ENCODE results near the gene CCDC160. TPM values are rescaled to one million over a fixed set of nuclear protein-coding genes. Genes with fewer than 3 reads are reported as not detected.

Gene CCDC160
- total RNA-seq, 3 donors from 2014 or later (not counting 1 experiment from before 2014, with no cell fraction given), result not detected

DNA sequence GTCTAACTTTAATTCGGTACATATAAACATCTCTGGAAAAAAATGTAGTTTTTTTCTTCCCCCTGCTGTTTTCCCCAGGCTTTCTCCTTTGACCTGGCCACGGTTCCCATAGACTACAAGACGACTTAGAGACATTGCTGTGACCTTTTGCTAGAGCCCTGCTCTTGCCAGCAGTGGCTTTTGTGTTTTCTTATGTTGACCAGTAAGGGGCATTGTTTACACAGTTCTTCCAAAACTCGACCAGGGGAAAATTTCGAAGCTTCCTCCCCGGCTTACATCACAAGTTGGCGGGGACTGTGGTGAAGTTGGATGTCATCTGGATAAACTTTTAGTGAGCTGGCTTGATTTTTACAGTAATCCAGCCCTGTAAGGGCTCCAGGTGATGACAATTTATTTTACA lies 9.3 kb downstream of the CCDC160 start:
- Histone ChIP-seq H3K36me3 (ENCODE audit: control insufficient read depth, insufficient read depth, low read length) (no peaks in the 10 kb centered on the region), H3K9me3 (ENCODE audit: control insufficient read depth, insufficient read depth, low read length) (no peaks in the 10 kb centered on the region), H3K27ac (ENCODE audit: low read length) (no peak overlapping the region), H3K27me3 (ENCODE audit: control insufficient read depth, insufficient read depth, low read length) (no peaks in the 10 kb centered on the region), H3K4me1 (ENCODE audit: control insufficient read depth, insufficient read depth, low read length) (no peaks in the 10 kb centered on the region), H3K4me3 (ENCODE audit: low read length) (no peak overlapping the region)
- intact Hi-C loops (cut with micrococcal nuclease), result no loop called here
- H3K27ac Mint-ChIP-seq, result no peak overlapping the region
- TF ChIP-seq, protein P1, sequence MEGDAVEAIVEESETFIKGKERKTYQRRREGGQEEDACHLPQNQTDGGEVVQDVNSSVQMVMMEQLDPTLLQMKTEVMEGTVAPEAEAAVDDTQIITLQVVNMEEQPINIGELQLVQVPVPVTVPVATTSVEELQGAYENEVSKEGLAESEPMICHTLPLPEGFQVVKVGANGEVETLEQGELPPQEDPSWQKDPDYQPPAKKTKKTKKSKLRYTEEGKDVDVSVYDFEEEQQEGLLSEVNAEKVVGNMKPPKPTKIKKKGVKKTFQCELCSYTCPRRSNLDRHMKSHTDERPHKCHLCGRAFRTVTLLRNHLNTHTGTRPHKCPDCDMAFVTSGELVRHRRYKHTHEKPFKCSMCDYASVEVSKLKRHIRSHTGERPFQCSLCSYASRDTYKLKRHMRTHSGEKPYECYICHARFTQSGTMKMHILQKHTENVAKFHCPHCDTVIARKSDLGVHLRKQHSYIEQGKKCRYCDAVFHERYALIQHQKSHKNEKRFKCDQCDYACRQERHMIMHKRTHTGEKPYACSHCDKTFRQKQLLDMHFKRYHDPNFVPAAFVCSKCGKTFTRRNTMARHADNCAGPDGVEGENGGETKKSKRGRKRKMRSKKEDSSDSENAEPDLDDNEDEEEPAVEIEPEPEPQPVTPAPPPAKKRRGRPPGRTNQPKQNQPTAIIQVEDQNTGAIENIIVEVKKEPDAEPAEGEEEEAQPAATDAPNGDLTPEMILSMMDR (IDR thresholded peaks at IDR 0.05), result no peak
- no peak for ATAC-seq
- H3K9me3 Mint-ChIP-seq, result no peaks in the 10 kb centered on the region
- no peaks in the 10 kb centered on the region for H3K4me1 Mint-ChIP-seq
- H3K36me3 Mint-ChIP-seq, result no peaks in the 10 kb centered on the region
- WGBS (ENCODE audit: insufficient coverage), result 46% methylated on average over 7 of the region's 7 CpGs
- H3K27me3 Mint-ChIP-seq (ENCODE audit: low read depth in 2 of 2), result peaks cover 0 to 39% of the 10 kb centered on the region in 2 donors
- DNase-seq, result no peak
- H3K4me3 Mint-ChIP-seq, result no peak overlapping the region

DNA sequence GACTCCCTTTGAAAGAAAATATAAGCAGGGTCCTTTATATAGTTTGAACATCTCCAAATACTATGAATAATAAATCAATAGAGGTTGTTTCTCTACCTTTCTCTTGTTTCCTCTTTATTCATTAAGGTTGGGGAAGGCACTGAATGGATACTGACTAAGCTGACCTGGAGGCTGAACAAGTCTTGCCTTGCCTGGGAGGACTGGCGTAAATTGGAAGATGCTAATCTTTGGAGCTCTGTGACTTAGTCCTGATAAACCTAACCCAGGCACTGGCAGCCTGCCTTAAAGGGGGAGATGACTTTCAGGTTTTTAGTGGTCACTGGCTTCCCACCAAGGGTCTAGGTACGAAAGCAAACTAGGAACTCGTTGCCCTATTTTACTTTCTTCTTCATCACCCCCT lies 10.5 kb downstream of the CCDC160 start:
- no peaks in the 10 kb centered on the region for H3K36me3 Mint-ChIP-seq
- peaks cover 0 to 42% of the 10 kb centered on the region in 2 donors for H3K27me3 Mint-ChIP-seq (ENCODE audit: low read depth in 2 of 2)
- H3K4me3 Mint-ChIP-seq, result no peak overlapping the region
- H3K27ac Mint-ChIP-seq, result no peak overlapping the region
- H3K4me3 ChIP-seq (ENCODE audit: low read length), result no peak overlapping the region
- TF ChIP-seq, protein P1 (IDR thresholded peaks at IDR 0.05), result no peak
- WGBS (ENCODE audit: insufficient coverage), result 62% methylated on average over 3 of the region's 3 CpGs
- H3K9me3 Mint-ChIP-seq, result no peaks in the 10 kb centered on the region
- H3K4me1 Mint-ChIP-seq, result no peaks in the 10 kb centered on the region
- no peaks in the 10 kb centered on the region for H3K27me3 ChIP-seq (ENCODE audit: control insufficient read depth, insufficient read depth, low read length)
- H3K36me3 ChIP-seq (ENCODE audit: control insufficient read depth, insufficient read depth, low read length), result no peaks in the 10 kb centered on the region
- H3K4me1 ChIP-seq (ENCODE audit: control insufficient read depth, insufficient read depth, low read length), result no peaks in the 10 kb centered on the region
- ATAC-seq (no peak), DNase-seq (no peak)
- H3K27ac ChIP-seq (ENCODE audit: low read length), result no peak overlapping the region
- H3K9me3 ChIP-seq (ENCODE audit: control insufficient read depth, insufficient read depth, low read length), result no peaks in the 10 kb centered on the region
- intact Hi-C loops (cut with micrococcal nuclease), result no loop called here

DNA sequence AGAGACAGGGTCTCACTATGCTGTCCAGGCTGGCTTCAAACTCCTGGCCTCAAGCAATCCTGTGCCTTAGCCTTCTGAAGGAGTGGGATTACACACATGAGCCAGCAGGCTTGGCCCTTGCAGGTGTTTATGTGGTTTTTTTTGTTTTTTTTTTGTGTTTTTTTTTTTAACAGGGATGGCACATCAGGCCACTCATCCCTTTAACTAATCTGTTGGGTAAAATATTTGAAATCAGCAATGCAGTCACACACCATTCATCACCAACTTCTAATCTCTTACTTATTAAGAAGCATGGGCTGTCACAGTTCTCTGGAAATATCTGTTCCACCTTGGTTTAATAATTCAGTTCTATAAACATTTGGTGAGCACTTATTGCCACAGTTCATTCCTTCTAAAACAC lies 12.3 kb downstream of the CCDC160 start:
- ATAC-seq, result no peak

DNA sequence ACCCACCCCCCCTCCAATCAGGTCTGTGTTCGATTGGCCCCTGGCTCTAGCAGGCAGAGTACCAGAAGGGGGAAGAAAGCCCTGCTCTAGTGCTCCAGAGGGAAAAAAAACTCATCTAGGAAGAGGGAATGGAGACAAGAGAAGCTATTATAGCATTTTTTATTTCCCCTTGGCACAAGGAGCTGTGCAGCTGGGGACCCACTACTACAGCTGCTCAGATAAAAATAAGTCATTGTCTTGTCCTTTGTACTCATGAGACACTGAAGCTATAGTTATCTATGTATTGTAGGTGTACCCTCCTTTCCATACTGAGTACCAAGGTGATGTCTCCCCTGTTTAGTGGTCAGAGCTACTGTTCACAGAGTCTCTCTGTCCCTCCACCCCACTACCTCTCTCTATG lies 14.3 kb downstream of the CCDC160 start:
- H3K27me3 Mint-ChIP-seq (ENCODE audit: low read depth in 2 of 2), result peaks cover 0 to 28% of the 10 kb centered on the region in 2 donors
- intact Hi-C loops (cut with micrococcal nuclease), result no loop called here
- H3K4me3 Mint-ChIP-seq, result no peak overlapping the region
- H3K27ac Mint-ChIP-seq, result no peak overlapping the region
- TF ChIP-seq, protein P1 (IDR thresholded peaks at IDR 0.05), result no peak
- DNase-seq (no peak), ATAC-seq (no peak)
- WGBS (ENCODE audit: insufficient coverage), result no CpG with 5 or more reads among the region's 1 CpG
- Histone ChIP-seq H3K36me3 (ENCODE audit: control insufficient read depth, insufficient read depth, low read length) (no peaks in the 10 kb centered on the region), H3K27ac (ENCODE audit: low read length) (no peak overlapping the region), H3K4me1 (ENCODE audit: control insufficient read depth, insufficient read depth, low read length) (no peaks in the 10 kb centered on the region), H3K9me3 (ENCODE audit: control insufficient read depth, insufficient read depth, low read length) (no peaks in the 10 kb centered on the region), H3K4me3 (ENCODE audit: low read length) (no peak overlapping the region), H3K27me3 (ENCODE audit: control insufficient read depth, insufficient read depth, low read length) (no peaks in the 10 kb centered on the region)
- H3K36me3 Mint-ChIP-seq, result no peaks in the 10 kb centered on the region
- H3K4me1 Mint-ChIP-seq, result peaks cover 6 to 7% of the 10 kb centered on the region in 2 donors
- no peaks in the 10 kb centered on the region for H3K9me3 Mint-ChIP-seq

More for the DNA sequence above, 12.3 kb downstream of the CCDC160 start:
- H3K9me3 Mint-ChIP-seq, result no peaks in the 10 kb centered on the region
- Histone ChIP-seq H3K4me1 (ENCODE audit: control insufficient read depth, insufficient read depth, low read length) (no peaks in the 10 kb centered on the region), H3K9me3 (ENCODE audit: control insufficient read depth, insufficient read depth, low read length) (no peaks in the 10 kb centered on the region), H3K4me3 (ENCODE audit: low read length) (no peak overlapping the region), H3K27me3 (ENCODE audit: control insufficient read depth, insufficient read depth, low read length) (no peaks in the 10 kb centered on the region), H3K36me3 (ENCODE audit: control insufficient read depth, insufficient read depth, low read length) (no peaks in the 10 kb centered on the region), H3K27ac (ENCODE audit: low read length) (no peak overlapping the region)
- intact Hi-C loops (cut with micrococcal nuclease), result no loop called here
- H3K27ac Mint-ChIP-seq, result no peak overlapping the region
- H3K4me1 Mint-ChIP-seq, result peaks cover 6% of the 10 kb centered on the region in 2 donors
- H3K4me3 Mint-ChIP-seq, result no peak overlapping the region
- no peak for DNase-seq
- H3K27me3 Mint-ChIP-seq (ENCODE audit: low read depth in 2 of 2), result peaks cover 0 to 42% of the 10 kb centered on the region in 2 donors
- H3K36me3 Mint-ChIP-seq, result no peaks in the 10 kb centered on the region
- TF ChIP-seq, protein P1 (IDR thresholded peaks at IDR 0.05), result no peak

Data from natural killer cell (primary cell).